Subcutaneous abdominal adipose tissue (tissue), 5 donors: Measurements from ENCODE around the gene DAO.

Experiments
- H3K27ac ChIP-seq: one replicate; pipeline ENCODE4 v1.7.0; 2013; ENCODE audit warnings: low read depth, mild to moderate bottlenecking, inconsistent platforms, low read length, moderate library complexity
- H3K27me3 ChIP-seq, 5 donors: one replicate each; pipeline ENCODE4 v1.7.0; 2013; ENCODE audit warnings: low read length in 5 of 5, inconsistent platforms in 1 of 5; ENCODE audit not compliant: control insufficient read depth in 5 of 5, insufficient read depth in 4 of 5
- H3K36me3 ChIP-seq, 5 donors: one replicate each; pipeline ENCODE4 v1.7.0; 2013; ENCODE audit warnings: low read length in 5 of 5; ENCODE audit not compliant: control insufficient read depth in 5 of 5, insufficient read depth in 5 of 5
- H3K4me1 ChIP-seq, 5 donors: one replicate each; pipeline ENCODE4 v1.7.0; 2013; ENCODE audit warnings: low read length in 5 of 5, mild to moderate bottlenecking in 3 of 5, moderate library complexity in 1 of 5; ENCODE audit not compliant: control insufficient read depth in 5 of 5, insufficient read depth in 5 of 5
- H3K4me3 ChIP-seq, 5 donors: one replicate each; pipeline ENCODE4 v1.7.0; 2013; ENCODE audit warnings: low read length in 5 of 5, low read depth in 1 of 5
- H3K9ac ChIP-seq, 5 donors: one replicate each; pipeline ENCODE4 v1.7.0; 2013; ENCODE audit warnings: low read length in 5 of 5, mild to moderate bottlenecking in 4 of 5, moderate library complexity in 3 of 5
- H3K9me3 ChIP-seq, 5 donors: one replicate each; pipeline ENCODE4 v1.7.0; 2013; ENCODE audit warnings: low read length in 5 of 5; ENCODE audit not compliant: control insufficient read depth in 5 of 5
- donor health status: healthy.
- donor health status: healthy.
- donor health status: healthy.
- donor health status: healthy.
- donor health status: healthy.

The DAO gene

DNA sequence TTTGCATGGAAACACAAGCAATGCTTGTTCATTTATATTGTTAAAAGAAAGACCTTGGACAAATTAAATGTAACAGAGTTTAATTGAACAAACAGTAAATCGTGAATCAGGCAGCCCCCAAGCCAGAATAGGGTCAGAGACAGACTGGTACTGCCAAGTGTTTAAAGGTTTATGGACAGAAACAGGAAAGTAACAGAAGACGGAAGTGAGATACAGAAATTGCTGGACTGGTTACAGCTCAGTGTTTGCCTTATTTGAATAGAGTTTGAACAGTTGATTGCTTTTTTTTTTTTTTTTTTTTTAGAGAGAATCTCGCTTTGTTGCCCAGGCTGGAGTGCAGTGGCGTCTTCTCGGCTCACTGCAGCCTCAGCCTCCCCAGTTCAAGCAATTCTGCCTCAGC is 50.3 kb downstream of the DAO start:
- Histone ChIP-seq H3K36me3 (no peaks in the 10 kb centered on the region), H3K9me3 (peaks cover 0 to 4% (median 0%) of the 10 kb centered on the region in 5 donors), H3K4me3 (peak overlapping the region in 1 of 5 donors; percentile 22), H3K27ac (no peak overlapping the region), H3K4me1 (peaks cover 0 to 20% (median 12%) of the 10 kb centered on the region in 5 donors), H3K27me3 (no peaks in the 10 kb centered on the region), H3K9ac (no peak overlapping the region)

DNA sequence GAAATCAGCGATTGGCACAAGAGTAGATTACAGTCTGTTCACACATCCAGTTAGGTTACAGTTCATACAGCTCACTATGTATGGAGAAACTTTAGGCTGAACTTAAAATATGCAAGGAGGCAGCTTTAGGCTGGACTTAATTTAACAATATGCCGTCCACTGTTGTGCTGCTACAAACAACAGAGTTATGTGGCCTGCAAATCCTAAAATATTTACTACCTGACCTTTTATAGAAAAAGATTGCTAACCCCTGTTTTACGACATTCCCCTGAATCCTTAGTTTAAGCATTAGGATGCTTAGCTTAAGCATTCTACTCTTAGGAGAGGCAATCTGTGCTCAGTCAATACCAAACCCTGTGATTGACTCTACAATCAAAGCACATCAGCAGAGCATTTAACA is 50.9 kb downstream of the DAO start:
- no peak overlapping the region for H3K9ac ChIP-seq
- no peaks in the 10 kb centered on the region for H3K36me3 ChIP-seq
- H3K4me1 ChIP-seq, result peaks cover 0 to 20% (median 12%) of the 10 kb centered on the region in 5 donors
- peaks cover 0 to 4% (median 0%) of the 10 kb centered on the region in 5 donors for H3K9me3 ChIP-seq
- no peak overlapping the region for H3K4me3 ChIP-seq
- H3K27me3 ChIP-seq, result no peaks in the 10 kb centered on the region
- no peak overlapping the region for H3K27ac ChIP-seq

DNA sequence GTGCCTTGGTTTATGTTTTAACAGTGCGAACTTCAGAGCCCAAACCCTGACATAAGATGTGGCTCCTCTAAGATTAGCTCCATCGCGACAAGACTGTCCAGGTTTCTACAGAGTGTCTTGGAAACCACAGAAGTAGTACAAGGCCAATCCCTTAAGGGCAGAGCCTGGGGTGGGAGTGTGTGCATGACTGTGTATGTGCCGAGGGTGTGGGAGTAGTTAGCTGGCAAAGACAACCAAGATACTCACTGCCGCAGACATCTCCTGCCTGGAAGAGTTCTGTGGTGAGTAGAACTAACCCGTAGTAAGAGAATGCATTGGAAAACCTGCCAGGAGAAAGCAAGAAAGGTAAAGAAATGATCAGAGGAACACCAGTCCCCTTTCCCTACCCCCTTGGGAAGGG is 54.1 kb downstream of the DAO start:
- Histone ChIP-seq H3K27me3 (no peaks in the 10 kb centered on the region), H3K9ac (no peak overlapping the region), H3K4me3 (no peak overlapping the region), H3K27ac (no peak overlapping the region), H3K4me1 (peaks cover 0 to 20% (median 12%) of the 10 kb centered on the region in 5 donors), H3K9me3 (no peaks in the 10 kb centered on the region), H3K36me3 (no peaks in the 10 kb centered on the region)

DNA sequence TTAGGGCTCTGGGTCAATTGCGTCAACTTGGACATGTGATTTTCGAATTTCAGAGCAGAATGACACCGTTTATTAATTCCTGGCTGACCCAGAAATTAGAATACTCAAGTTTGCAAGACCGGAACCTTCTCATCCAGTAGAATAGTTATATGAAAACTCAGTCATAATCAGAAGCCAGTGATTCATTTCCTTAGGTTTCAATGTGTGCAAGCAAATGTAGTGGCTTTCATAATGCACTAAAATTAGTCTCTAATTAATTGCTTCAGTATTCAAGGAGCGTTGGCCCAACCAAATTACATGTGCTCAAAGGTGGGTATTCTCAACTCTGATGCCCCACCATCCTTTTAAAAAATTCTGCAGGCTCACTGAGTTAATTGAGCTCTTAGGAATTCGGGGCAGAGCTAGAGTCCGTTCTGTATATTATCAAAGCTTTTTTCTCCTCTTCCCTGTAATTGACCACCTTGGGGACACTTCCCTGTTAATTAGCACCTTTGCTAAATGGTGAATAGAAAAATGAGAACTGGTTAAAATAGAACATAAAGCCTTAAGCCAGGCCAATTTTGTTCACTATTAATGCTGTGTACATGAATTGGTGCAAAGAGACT is 55.4 kb downstream of the DAO start:
- Histone ChIP-seq H3K9me3 (no peaks in the 10 kb centered on the region), H3K27ac (no peak overlapping the region), H3K36me3 (no peaks in the 10 kb centered on the region), H3K4me3 (no peak overlapping the region), H3K4me1 (peaks cover 0 to 7% (median 5%) of the 10 kb centered on the region in 5 donors), H3K27me3 (no peaks in the 10 kb centered on the region), H3K9ac (no peak overlapping the region)

DNA sequence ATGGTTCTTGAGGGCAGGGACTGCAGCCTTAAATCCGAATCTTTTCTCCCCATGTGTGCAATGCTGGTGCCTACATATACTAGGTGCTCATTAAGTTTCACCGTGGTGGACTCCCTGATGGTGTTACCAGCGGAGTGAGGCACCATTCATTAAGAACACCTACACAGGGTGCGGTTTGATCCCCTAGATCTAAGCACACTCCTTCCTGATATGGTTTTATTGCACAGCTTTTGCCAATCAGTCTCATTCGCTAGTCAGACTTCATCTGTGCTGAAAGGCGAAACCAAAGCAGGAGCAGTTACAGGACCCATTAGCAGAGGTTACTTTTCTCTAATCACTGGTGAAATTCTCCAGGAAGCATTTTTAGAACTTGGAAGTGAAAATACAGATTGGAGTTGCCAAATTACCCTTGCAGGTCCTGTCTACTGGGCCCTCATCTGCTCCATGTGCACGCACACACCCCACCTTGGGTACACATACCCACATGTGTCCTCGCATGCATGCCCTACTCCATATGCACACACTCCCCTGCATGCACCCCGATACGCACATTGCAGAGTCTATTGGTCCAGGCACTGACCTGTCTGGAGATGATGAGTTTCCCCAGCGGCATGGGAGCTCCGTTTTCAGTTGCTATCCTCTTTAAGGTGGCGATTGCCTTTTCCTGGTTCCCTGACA is 58.5 kb downstream of the DAO start:
- no peaks in the 10 kb centered on the region for H3K27me3 ChIP-seq
- no peaks in the 10 kb centered on the region for H3K36me3 ChIP-seq
- H3K27ac ChIP-seq, result no peak overlapping the region
- H3K4me1 ChIP-seq, result no peaks in the 10 kb centered on the region
- no peaks in the 10 kb centered on the region for H3K9me3 ChIP-seq
- no peak overlapping the region for H3K9ac ChIP-seq
- H3K4me3 ChIP-seq, result no peak overlapping the region

DNA sequence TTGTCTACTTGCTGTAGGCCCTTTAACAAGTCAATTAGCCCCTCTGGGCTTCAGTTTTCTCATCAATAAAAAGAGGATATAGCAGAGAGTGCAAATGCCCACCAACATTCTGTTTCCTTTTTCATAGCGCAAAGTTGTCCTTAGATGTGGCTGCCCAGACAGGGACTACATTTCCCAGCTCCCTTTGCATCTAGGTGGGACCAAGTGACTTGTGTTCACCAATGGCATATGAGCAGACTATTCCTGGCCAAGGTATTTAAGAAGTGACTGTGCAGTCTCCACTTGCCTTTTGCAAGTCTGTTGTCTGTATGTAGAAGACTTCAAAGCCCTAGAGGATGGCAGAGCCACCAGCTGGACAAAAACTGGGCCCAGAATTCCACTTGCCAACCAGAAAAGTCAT is 59.7 kb downstream of the DAO start:
- no peaks in the 10 kb centered on the region for H3K27me3 ChIP-seq
- no peak overlapping the region for H3K9ac ChIP-seq
- no peaks in the 10 kb centered on the region for H3K9me3 ChIP-seq
- no peaks in the 10 kb centered on the region for H3K4me1 ChIP-seq
- no peak overlapping the region for H3K4me3 ChIP-seq
- H3K36me3 ChIP-seq, result no peaks in the 10 kb centered on the region
- no peak overlapping the region for H3K27ac ChIP-seq

DNA sequence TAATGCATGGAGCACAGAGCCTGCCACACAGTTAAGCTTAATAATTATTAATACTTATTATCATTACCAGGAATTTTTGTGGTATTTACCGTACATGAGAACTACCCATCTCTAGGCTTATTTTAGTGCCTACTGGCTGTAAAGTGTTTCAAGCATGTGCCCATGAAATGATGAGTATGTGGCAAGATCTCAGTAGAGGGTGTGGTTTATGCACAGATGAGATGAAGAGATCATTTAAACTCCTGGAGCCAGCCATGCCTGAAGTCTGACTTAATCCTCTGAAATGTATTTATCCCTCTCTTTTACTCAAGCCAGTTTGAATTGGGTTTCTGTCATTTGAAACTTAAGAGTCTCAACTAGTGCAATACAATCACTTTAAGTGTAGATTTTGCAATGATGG is 60.2 kb downstream of the DAO start:
- Histone ChIP-seq H3K9me3 (no peaks in the 10 kb centered on the region), H3K4me3 (no peak overlapping the region), H3K9ac (no peak overlapping the region), H3K27me3 (no peaks in the 10 kb centered on the region), H3K36me3 (no peaks in the 10 kb centered on the region), H3K4me1 (no peaks in the 10 kb centered on the region), H3K27ac (no peak overlapping the region)

DNA sequence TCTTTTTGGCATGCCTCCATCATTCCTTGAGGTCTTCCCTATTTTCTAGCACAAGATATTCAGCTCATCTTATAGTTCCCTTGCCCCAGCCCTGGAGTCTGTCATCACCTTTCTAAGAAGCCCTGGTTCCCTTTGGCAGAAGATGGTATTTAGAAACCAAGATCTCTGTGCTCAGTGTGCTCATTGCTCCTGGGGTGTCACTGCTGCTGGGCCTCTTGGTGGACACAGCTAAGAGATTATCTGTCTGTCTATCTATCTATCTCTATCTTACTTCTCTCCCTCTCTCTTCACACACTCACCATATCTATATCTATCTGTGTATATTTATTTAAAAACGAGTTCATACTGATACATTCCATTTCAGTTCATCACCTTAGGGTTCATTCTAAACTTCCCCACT is 67.2 kb downstream of the DAO start:
- H3K4me1 ChIP-seq, result peaks cover 0 to 14% (median 8%) of the 10 kb centered on the region in 5 donors
- no peaks in the 10 kb centered on the region for H3K27me3 ChIP-seq
- no peaks in the 10 kb centered on the region for H3K36me3 ChIP-seq
- H3K27ac ChIP-seq, result no peak overlapping the region
- H3K9ac ChIP-seq, result no peak overlapping the region
- peaks cover 0 to 10% (median 8%) of the 10 kb centered on the region in 5 donors for H3K9me3 ChIP-seq
- no peak overlapping the region for H3K4me3 ChIP-seq

DNA sequence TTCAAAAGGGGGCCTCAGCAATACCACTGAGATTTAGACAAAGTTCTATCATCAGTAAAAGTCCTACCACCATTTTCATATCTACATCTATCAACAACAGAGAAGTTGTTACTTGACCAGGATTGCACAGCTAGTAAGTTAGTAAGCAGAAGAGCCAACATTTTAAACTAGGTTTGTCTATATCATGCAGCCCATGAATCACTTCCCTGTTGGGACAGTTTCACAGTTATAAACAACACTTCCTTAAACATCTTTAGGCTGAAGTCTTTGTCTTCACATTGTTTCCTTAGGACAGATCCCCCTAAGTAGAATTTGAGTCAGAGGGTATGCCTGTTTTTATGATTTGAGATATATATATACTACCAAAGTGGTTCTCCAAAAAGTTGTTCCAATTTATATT is 68.5 kb downstream of the DAO start:
- Histone ChIP-seq H3K4me1 (peaks cover 0 to 14% (median 8%) of the 10 kb centered on the region in 5 donors), H3K4me3 (no peak overlapping the region), H3K27ac (no peak overlapping the region), H3K36me3 (no peaks in the 10 kb centered on the region), H3K9ac (no peak overlapping the region), H3K9me3 (peaks cover 0 to 10% (median 8%) of the 10 kb centered on the region in 5 donors), H3K27me3 (no peaks in the 10 kb centered on the region)

DNA sequence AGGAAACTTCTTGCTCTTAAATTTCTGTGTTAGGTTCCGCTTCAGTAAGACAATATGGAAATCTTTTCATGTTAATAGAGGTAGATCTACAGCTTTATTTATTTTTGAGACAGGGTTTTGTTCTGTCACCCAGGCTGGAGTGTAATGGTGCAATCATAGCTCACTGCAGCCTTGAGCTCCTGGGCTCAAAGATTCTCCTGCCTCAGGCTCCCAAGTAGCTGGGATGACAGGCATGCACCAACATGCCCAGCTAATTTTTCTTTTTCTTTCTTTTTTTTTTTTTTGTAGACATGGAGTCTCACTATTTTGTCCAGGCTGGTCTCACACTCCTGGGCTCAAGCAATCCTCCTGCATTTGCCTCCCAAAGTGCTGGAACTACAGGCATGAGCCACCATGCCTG is 70.1 kb downstream of the DAO start:
- no peak overlapping the region for H3K4me3 ChIP-seq
- H3K9ac ChIP-seq, result no peak overlapping the region
- peaks cover 0 to 14% (median 8%) of the 10 kb centered on the region in 5 donors for H3K4me1 ChIP-seq
- H3K36me3 ChIP-seq, result no peaks in the 10 kb centered on the region
- peaks cover 0 to 10% (median 8%) of the 10 kb centered on the region in 5 donors for H3K9me3 ChIP-seq
- H3K27ac ChIP-seq, result no peak overlapping the region
- peaks cover 0 to 4% (median 0%) of the 10 kb centered on the region in 5 donors for H3K27me3 ChIP-seq
